Measurements from ENCODE around the gene NFKBIL1. TPM values are rescaled to one million over a fixed set of nuclear protein-coding genes. Genes with fewer than 3 reads are reported as not detected.

The NFKBIL1 gene, protein sequence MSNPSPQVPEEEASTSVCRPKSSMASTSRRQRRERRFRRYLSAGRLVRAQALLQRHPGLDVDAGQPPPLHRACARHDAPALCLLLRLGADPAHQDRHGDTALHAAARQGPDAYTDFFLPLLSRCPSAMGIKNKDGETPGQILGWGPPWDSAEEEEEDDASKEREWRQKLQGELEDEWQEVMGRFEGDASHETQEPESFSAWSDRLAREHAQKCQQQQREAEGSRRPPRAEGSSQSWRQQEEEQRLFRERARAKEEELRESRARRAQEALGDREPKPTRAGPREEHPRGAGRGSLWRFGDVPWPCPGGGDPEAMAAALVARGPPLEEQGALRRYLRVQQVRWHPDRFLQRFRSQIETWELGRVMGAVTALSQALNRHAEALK
- total RNA-seq (2014; rRNA removed; shearing (Covaris generic)) (10.1 and 12.3 TPM in 2 replicates), polyA plus RNA-seq (2016; fragmentation: Nextera tagmentation; extraction: Ambion mirVana) (8.4 and 9.6 TPM in 2 replicates)
- long read RNA-seq, transcript NFKBIL1-203 (4 exons, 1,478 nt): major isoform, 9 of 14 reads
- long read RNA-seq, partial matches to known transcripts: 0 of 14 reads
- long read RNA-seq, other reads (novel, unspliced or antisense): 0 of 14 reads

DNA sequence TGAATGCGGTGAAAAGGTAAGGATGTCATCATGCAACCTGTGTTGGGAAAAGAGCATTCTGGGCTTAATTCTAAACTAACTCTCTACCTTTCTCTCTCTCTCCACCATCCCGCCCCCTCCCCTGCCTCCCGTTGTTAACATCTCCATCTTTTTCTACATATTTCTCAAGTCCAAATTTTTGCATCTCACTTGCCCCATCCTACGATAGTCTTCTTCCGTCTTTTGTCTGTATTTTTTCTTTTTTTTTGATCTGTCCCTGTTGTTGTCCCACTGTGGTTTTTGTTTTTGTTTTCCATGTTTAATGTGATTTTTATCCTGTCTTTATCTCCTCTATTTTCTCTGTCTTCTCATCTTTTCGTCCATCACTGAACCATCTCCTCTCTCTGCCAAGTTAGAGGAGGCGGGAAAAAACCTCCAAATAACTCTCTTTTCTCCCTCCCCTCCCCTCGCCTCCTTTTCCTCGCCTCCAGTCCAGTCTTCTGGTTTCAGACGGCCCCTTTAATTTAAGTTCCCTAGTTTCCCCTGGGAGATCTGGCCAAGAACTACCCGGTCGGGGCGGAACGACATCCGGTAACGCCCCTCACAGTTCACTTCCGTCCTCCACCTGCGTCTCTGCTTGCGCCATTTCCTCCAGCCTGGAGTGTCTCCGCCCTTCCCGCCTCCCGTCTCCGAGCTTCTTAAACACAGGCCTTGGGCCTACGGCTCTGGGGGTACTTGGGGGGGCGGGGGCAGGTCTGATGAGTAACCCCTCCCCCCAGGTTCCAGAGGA lies at the start of gene NFKBIL1:
Gene NFKBIL1, plus strand, starts transcription at position 651 of the 769 bp plus-strand sequence. Its CDS starts 87 bp downstream, at position 738.
- H3K4me3 ChIP-seq: peak within 1 kb of the TSS; percentile 58
- H3K4me1 ChIP-seq (ENCODE audit: insufficient read depth): peaks cover 11% of the 10 kb centered on the region; the same call in 1 of the 2 replicates
- H3K4me3 Mint-ChIP-seq: peak within 1 kb of the TSS; percentile 76
- H3K27me3 Mint-ChIP-seq (ENCODE audit: insufficient read depth, low read depth, poor library complexity): peaks cover 8% of the 10 kb centered on the region
- peak within 1 kb of the TSS; percentile 93 for H3K27ac ChIP-seq (ENCODE audit: low read depth)
- peak within 1 kb of the TSS; percentile 95 for H3K27ac Mint-ChIP-seq
- peak; percentile 85 for ATAC-seq
- 0 out of 2 replicates have a peak, but pooled peaks cover 8% of the 10 kb centered on the region for H3K36me3 ChIP-seq (ENCODE audit: insufficient read depth)
- H3F3A ChIP-seq (replicated peaks; ENCODE audit: low read depth): 0 out of 2 replicates have a peak, but pooled peaks cover 4% of the 10 kb centered on the region
- H4K20me1 ChIP-seq (replicated peaks; ENCODE audit: insufficient read depth): no peaks in the 10 kb centered on the region
- H3K4me2 ChIP-seq: peak within 1 kb of the TSS; percentile 79
- H3K36me3 Mint-ChIP-seq (ENCODE audit: low read depth): peaks cover 22% of the 10 kb centered on the region
- TF ChIP-seq CREB1 (CRISPR knock-in tag; IDR thresholded peaks at IDR 0.05; ENCODE audit: low read depth): peak; percentile 89
- TF ChIP-seq, protein P1, sequence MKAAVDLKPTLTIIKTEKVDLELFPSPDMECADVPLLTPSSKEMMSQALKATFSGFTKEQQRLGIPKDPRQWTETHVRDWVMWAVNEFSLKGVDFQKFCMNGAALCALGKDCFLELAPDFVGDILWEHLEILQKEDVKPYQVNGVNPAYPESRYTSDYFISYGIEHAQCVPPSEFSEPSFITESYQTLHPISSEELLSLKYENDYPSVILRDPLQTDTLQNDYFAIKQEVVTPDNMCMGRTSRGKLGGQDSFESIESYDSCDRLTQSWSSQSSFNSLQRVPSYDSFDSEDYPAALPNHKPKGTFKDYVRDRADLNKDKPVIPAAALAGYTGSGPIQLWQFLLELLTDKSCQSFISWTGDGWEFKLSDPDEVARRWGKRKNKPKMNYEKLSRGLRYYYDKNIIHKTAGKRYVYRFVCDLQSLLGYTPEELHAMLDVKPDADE (IDR thresholded peaks at IDR 0.05): peak; percentile 84
- TF ChIP-seq, protein P2, sequence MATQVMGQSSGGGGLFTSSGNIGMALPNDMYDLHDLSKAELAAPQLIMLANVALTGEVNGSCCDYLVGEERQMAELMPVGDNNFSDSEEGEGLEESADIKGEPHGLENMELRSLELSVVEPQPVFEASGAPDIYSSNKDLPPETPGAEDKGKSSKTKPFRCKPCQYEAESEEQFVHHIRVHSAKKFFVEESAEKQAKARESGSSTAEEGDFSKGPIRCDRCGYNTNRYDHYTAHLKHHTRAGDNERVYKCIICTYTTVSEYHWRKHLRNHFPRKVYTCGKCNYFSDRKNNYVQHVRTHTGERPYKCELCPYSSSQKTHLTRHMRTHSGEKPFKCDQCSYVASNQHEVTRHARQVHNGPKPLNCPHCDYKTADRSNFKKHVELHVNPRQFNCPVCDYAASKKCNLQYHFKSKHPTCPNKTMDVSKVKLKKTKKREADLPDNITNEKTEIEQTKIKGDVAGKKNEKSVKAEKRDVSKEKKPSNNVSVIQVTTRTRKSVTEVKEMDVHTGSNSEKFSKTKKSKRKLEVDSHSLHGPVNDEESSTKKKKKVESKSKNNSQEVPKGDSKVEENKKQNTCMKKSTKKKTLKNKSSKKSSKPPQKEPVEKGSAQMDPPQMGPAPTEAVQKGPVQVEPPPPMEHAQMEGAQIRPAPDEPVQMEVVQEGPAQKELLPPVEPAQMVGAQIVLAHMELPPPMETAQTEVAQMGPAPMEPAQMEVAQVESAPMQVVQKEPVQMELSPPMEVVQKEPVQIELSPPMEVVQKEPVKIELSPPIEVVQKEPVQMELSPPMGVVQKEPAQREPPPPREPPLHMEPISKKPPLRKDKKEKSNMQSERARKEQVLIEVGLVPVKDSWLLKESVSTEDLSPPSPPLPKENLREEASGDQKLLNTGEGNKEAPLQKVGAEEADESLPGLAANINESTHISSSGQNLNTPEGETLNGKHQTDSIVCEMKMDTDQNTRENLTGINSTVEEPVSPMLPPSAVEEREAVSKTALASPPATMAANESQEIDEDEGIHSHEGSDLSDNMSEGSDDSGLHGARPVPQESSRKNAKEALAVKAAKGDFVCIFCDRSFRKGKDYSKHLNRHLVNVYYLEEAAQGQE (IDR thresholded peaks at IDR 0.05; ENCODE audit: unreplicated experiment): no peak
- TF ChIP-seq POLR2AphosphoS5 (IDR thresholded peaks at IDR 0.05; ENCODE audit: low read depth): peak; percentile 61; the same call in 1 of the 2 replicates
- H3K79me2 ChIP-seq (replicated peaks; ENCODE audit: insufficient read depth): peaks cover 17% of the 10 kb centered on the region
- peak; percentile 98 for DNase-seq (ENCODE audit: low spot score)
- H3K4me1 Mint-ChIP-seq: peaks cover 18% of the 10 kb centered on the region
- no peaks in the 10 kb centered on the region for H3K9me3 Mint-ChIP-seq
- H2AFZ ChIP-seq: no peak within 1 kb of the TSS
- H3K27me3 ChIP-seq (ENCODE audit: insufficient read depth): no peaks in the 10 kb centered on the region
- no peaks in the 10 kb centered on the region for H3K9me2 ChIP-seq (ENCODE audit: insufficient read depth)

DNA sequence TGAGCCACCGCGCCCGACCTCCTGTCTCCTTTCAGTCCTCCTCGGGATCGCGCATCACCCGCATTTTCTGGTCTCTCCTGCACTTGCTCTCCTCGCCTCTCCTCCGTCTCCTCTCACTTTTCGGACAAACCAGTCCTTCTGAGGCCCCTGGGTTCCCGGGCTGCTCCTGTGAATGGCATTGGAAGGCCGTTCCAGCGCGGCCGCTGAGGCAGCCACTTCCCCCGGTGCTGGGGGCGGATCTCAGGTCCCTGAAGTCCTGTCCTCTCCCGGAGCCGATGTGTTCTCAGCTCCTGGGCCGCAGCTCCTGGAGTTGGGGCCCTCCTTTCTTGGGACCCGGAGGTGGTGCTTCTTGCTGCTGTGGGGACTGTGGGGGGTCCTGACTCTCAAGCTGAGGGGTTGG lies 48.7 kb upstream of the NFKBIL1 start:
- peak overlapping the region; percentile 80 for H3K4me3 ChIP-seq
- H3K36me3 Mint-ChIP-seq (ENCODE audit: low read depth): no peaks in the 10 kb centered on the region
- peak overlapping the region; percentile 74 for H3K27ac Mint-ChIP-seq
- H3K4me1 ChIP-seq (ENCODE audit: insufficient read depth): peaks cover 22% of the 10 kb centered on the region
- H3K79me2 ChIP-seq (replicated peaks; ENCODE audit: insufficient read depth): peaks cover 33% of the 10 kb centered on the region
- H3F3A ChIP-seq (replicated peaks; ENCODE audit: low read depth): no peaks in the 10 kb centered on the region
- H4K20me1 ChIP-seq (replicated peaks; ENCODE audit: insufficient read depth): peaks cover 12% of the 10 kb centered on the region
- peak overlapping the region; percentile 91 for H3K4me3 Mint-ChIP-seq
- no peak overlapping the region for H3K27ac ChIP-seq (ENCODE audit: low read depth)
- H2AFZ ChIP-seq: no peak overlapping the region
- peaks cover 30% of the 10 kb centered on the region for H3K27me3 Mint-ChIP-seq (ENCODE audit: insufficient read depth, low read depth, poor library complexity)
- peak overlapping the region; percentile 79 for H3K4me2 ChIP-seq
- ATAC-seq (peak; percentile 14), DNase-seq (ENCODE audit: low spot score) (peak; percentile 72)
- peaks cover 38% of the 10 kb centered on the region for H3K27me3 ChIP-seq (ENCODE audit: insufficient read depth)
- H3K9me3 Mint-ChIP-seq: no peaks in the 10 kb centered on the region; the same call in 2 of the 3 replicates
- no peaks in the 10 kb centered on the region for H3K9me2 ChIP-seq (ENCODE audit: insufficient read depth)
- H3K4me1 Mint-ChIP-seq: peaks cover 40% of the 10 kb centered on the region
- H3K36me3 ChIP-seq (ENCODE audit: insufficient read depth): no peaks in the 10 kb centered on the region
- TF ChIP-seq, protein P1 (IDR thresholded peaks at IDR 0.05): no peak
- no peak for TF ChIP-seq STAT1 (IDR thresholded peaks at IDR 0.05; ENCODE audit: unreplicated experiment)
- no peak for TF ChIP-seq EZH2 (IDR thresholded peaks at IDR 0.05; ENCODE audit: low read depth, unreplicated experiment)
- no peak for TF ChIP-seq CREB1 (CRISPR knock-in tag; IDR thresholded peaks at IDR 0.05; ENCODE audit: low read depth)
